ENCODE measurements around the gene BAX. TPM values are rescaled to one million over a fixed set of nuclear protein-coding genes. Genes with fewer than 3 reads are reported as not detected.

The BAX gene
- total and polyA plus RNA-seq, 9 of the 15 experiments (the other 6 are each of a cell fraction or from before 2014, with no cell fraction given) = 3.2 to 95.4 (median 44.5) TPM

DNA sequence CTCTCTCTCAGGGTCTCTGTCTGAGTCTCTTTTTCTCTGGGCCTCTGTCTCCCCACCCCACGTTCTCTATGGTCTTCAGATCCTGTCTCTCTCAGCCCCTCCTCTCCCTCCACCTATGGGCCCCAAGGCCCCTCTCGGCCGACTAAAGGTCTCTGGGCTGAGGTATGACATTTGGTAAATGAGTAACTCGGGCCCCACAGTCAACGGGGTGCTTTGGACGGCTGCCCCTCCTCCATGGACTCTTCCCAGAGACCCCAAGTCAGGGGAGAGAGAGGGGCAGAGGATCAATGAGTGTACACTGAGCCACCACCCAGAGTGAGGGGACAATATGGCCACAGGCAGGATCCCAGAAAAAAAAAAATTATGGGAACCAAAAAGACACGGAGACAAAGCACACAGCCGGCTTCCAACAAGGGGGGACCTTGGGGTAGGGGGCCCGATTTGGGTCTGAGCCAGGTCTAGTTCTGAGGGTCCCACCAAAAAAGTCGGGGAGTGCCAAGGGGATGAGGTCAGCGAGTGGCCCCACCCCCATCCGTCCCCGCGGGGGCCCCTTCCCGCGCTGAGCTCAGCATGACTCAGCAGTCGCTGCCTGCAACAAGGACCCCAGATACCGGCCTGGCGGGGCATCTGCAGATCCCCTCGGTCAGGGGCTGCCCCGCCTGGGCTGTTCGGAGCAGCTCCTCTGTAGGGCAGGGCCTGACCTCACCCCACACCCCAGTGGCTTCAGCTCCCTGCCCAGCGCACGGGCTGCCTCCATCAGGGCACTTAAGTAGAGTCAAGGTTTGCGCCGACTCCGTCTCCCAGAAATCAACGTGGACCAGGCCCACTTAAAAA lies 8.9 kb downstream of the BAX start (continued):
- TF ChIP-seq, protein P1, sequence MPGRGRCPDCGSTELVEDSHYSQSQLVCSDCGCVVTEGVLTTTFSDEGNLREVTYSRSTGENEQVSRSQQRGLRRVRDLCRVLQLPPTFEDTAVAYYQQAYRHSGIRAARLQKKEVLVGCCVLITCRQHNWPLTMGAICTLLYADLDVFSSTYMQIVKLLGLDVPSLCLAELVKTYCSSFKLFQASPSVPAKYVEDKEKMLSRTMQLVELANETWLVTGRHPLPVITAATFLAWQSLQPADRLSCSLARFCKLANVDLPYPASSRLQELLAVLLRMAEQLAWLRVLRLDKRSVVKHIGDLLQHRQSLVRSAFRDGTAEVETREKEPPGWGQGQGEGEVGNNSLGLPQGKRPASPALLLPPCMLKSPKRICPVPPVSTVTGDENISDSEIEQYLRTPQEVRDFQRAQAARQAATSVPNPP (IDR thresholded peaks at IDR 0.05; ENCODE audit: borderline replicate concordance, insufficient read depth, insufficient read length) = no peak
- TF ChIP-seq SP1 (CRISPR knock-in tag; IDR thresholded peaks at IDR 0.05) (peak; percentile 66), HNRNPL (IDR thresholded peaks at IDR 0.05; ENCODE audit: low read depth, low read length) (0 out of 2 replicates have a peak, but pooled peaks have one; percentile 37), ERF (CRISPR knock-in tag; IDR thresholded peaks at IDR 0.05) (0 out of 2 replicates have a peak, but pooled peaks have one; percentile 10), E2F5 (CRISPR knock-in tag; IDR thresholded peaks at IDR 0.05) (no peak), NFYB (IDR thresholded peaks at IDR 0.05; ENCODE audit: extremely low read depth, insufficient read length) (no peak), NCOA6 (IDR thresholded peaks at IDR 0.05) (no peak), PRMT5 (CRISPR knock-in tag; IDR thresholded peaks at IDR 0.05) (no peak), NCOA2 (IDR thresholded peaks at IDR 0.05; ENCODE audit: partially characterized antibody in 2 of 2) (no peak), ZNF444 (CRISPR knock-in tag; IDR thresholded peaks at IDR 0.05) (0 out of 2 replicates have a peak, but pooled peaks have one; percentile 16), ZNF75A (CRISPR knock-in tag; IDR thresholded peaks at IDR 0.05) (no peak; the same call in 1 of the 2 replicates), GATA2 (CRISPR knock-in tag; IDR thresholded peaks at IDR 0.05) (no peak), HOMEZ (CRISPR knock-in tag; IDR thresholded peaks at IDR 0.05) (peak; percentile 26; the same call in 1 of the 2 replicates), NR2C1 (IDR thresholded peaks at IDR 0.05) (no peak), NR2C1 (tag; IDR thresholded peaks at IDR 0.05) (peak; percentile 57), EP300 (IDR thresholded peaks at IDR 0.05; ENCODE audit: low read length) (peak; percentile 85), ZBTB9 (CRISPR knock-in tag; IDR thresholded peaks at IDR 0.05) (0 out of 2 replicates have a peak, but pooled peaks have one; percentile 73), ZNF324 (CRISPR knock-in tag; IDR thresholded peaks at IDR 0.05) (no peak)
- TF ChIP-seq, protein P2, sequence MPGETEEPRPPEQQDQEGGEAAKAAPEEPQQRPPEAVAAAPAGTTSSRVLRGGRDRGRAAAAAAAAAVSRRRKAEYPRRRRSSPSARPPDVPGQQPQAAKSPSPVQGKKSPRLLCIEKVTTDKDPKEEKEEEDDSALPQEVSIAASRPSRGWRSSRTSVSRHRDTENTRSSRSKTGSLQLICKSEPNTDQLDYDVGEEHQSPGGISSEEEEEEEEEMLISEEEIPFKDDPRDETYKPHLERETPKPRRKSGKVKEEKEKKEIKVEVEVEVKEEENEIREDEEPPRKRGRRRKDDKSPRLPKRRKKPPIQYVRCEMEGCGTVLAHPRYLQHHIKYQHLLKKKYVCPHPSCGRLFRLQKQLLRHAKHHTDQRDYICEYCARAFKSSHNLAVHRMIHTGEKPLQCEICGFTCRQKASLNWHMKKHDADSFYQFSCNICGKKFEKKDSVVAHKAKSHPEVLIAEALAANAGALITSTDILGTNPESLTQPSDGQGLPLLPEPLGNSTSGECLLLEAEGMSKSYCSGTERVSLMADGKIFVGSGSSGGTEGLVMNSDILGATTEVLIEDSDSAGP (CRISPR knock-in tag; IDR thresholded peaks at IDR 0.05) = no peak
